CD4-positive, alpha-beta T cell (primary cell): ENCODE results near the gene ITPRIP. TPM values are rescaled to one million over a fixed set of nuclear protein-coding genes. Genes with fewer than 3 reads are reported as not detected.

Experiments used
- ATAC-seq: fragments of 200-7000 bp; cut with Tn5 transposase; one replicate; pipeline ENCODE4 v1.10.0; 2022; ENCODE audit warnings: mild to moderate bottlenecking; ENCODE audit not compliant: poor library complexity
- CTCF ChIA-PET: fragments of 350-600 bp; sonication (Branson Sonifier 250); formaldehyde crosslinking; loops from one replicate; lab custom pipeline; 2021; ENCODE audit warnings: antibody characterized with exemption, inconsistent platforms; lab: Charles Lee
- POLR2A ChIA-PET: fragments of 350-600 bp; sonication (Branson Sonifier 250); formaldehyde crosslinking; loops from one replicate; lab custom pipeline; 2021; ENCODE audit warnings: antibody characterized with exemption, inconsistent platforms; lab: Charles Lee
- DNase-seq, 14 experiments: peaks; one replicate each; pipeline ENCODE4 v3.0.0-alpha.2; 2013 to 2020; ENCODE audit warnings: mixed read lengths in 2 of 14
- H3K27ac ChIP-seq, 2 donors: one replicate each; pipeline versions ENCODE4 v1.5.1 to v1.7.0; 2013; ENCODE audit warnings: low read length in 2 of 2, low read depth in 1 of 2, mild to moderate bottlenecking in 1 of 2
- H3K27me3 ChIP-seq, 2 experiments: 1 replicate in 1 of 2; 2 replicates in 1 of 2; pipeline versions ENCODE4 v1.6.1 to v1.7.0; 2013; ENCODE audit warnings: low read length in 2 of 2, control low read depth in 1 of 2, mild to moderate bottlenecking in 1 of 2, moderate library complexity in 1 of 2; ENCODE audit not compliant: insufficient read depth in 2 of 2, control insufficient read depth in 1 of 2
- H3K36me3 ChIP-seq: one replicate; pipeline ENCODE4 v1.6.1; 2013; ENCODE audit warnings: low read length, control low read depth; ENCODE audit not compliant: insufficient read depth
- H3K4me1 ChIP-seq: one replicate; pipeline ENCODE4 v1.6.1; 2013; ENCODE audit warnings: low read length, control low read depth; ENCODE audit not compliant: insufficient read depth
- H3K4me3 ChIP-seq: one replicate; pipeline ENCODE4 v1.5.1; 2013; ENCODE audit warnings: mild to moderate bottlenecking, low read length, moderate library complexity
- H3K9me3 ChIP-seq, 2 experiments: 1 replicate in 1 of 2; 2 replicates in 1 of 2; pipeline versions ENCODE4 v1.6.1 to v1.7.0; 2013; ENCODE audit warnings: low read length in 2 of 2, mild to moderate bottlenecking in 2 of 2, control low read depth in 1 of 2, moderate library complexity in 1 of 2; ENCODE audit not compliant: control insufficient read depth in 1 of 2, insufficient read depth in 1 of 2
- H3K27ac Mint-ChIP-seq: one replicate; pipeline ENCODE4 v1.8.0; 2020; ENCODE audit warnings: mixed read lengths
- H3K27me3 Mint-ChIP-seq: one replicate; pipeline ENCODE4 v1.8.0; 2021; ENCODE audit warnings: mixed read lengths
- H3K36me3 Mint-ChIP-seq: one replicate; pipeline ENCODE4 v1.8.0; 2021; ENCODE audit warnings: low read depth, mixed read lengths
- H3K4me1 Mint-ChIP-seq: one replicate; pipeline ENCODE4 v1.8.0; 2021; ENCODE audit warnings: low read depth, mixed read lengths
- H3K4me3 Mint-ChIP-seq: one replicate; pipeline ENCODE4 v1.8.0; 2020; ENCODE audit warnings: mild to moderate bottlenecking, mixed read lengths
- H3K9me3 Mint-ChIP-seq: one replicate; pipeline ENCODE4 v1.8.0; 2020; ENCODE audit warnings: mixed read lengths
- CTCF ChIP-seq: fragments of 200-600 bp; IDR thresholded peaks from one replicate; pipeline ENCODE4 v1.8.0; 2022; ENCODE audit warnings: antibody characterized with exemption, mild to moderate bottlenecking
- intact Hi-C, 2 experiments: fragments of 100-400 bp; cut with DNase I in 1 of 2; cut with micrococcal nuclease in 1 of 2; formaldehyde crosslinking; loops; one replicate each; pipeline versions ENCODE4 v1.15.1 to v1.9.0; 2023 to 2025; cut with DNase I, micrococcal nuclease
- total RNA-seq, 174 experiments: library from RNA in 2 of 174; stranded (reverse) in 2 of 174; gene quantifications; one replicate each; pipeline ENCODE4 v1.2.3 and lab custom pipeline; 2021 to 2026

The ITPRIP gene
- total RNA-seq, 2 experiments from 2014 or later = 127 to 133 TPM

- intact Hi-C loops = no loop called here
- peaks cover 100% of the 10 kb centered on the region for H3K4me1 ChIP-seq
- Mint-ChIP-seq H3K4me1 (peaks cover 99% of the 10 kb centered on the region), H3K9me3 (no peaks in the 10 kb centered on the region), H3K36me3 (peaks cover 23% of the 10 kb centered on the region), H3K27ac (peak overlapping the region; percentile 88), H3K27me3 (no peaks in the 10 kb centered on the region), H3K4me3 (peak overlapping the region; percentile 61)
- CTCF ChIA-PET = no interaction called here
- no peak for DNase-seq
- peak overlapping the region; percentile 1 to 2 for H3K27ac ChIP-seq
- POLR2A ChIA-PET = interaction anchor here (1.4 to 6.1 kb wide), 2 partner anchors 11 to 13 kb away, joined by 3 to 38 read pairs; partner anchors contain the start of gene ITPRIP
- no peak overlapping the region for H3K4me3 ChIP-seq
- H3K27me3 ChIP-seq = no peaks in the 10 kb centered on the region
- no peaks in the 10 kb centered on the region for H3K36me3 ChIP-seq
- H3K9me3 ChIP-seq = no peaks in the 10 kb centered on the region
- no peak for ATAC-seq
- TF ChIP-seq CTCF = no peak
These were observed 12.5 kb downstream of the ITPRIP start for GRCh38 chr10:104325436-104326435.

- H3K36me3 Mint-ChIP-seq = peaks cover 21% of the 10 kb centered on the region
- ChIA-PET CTCF (no interaction called here), POLR2A (interaction anchor here (1.1 to 6.1 kb wide), 3 partner anchors 11 to 14 kb away, joined by 3 to 38 read pairs (median 3); partner anchors contain the start of gene ITPRIP)
- Histone ChIP-seq H3K27ac (no peak overlapping the region), H3K9me3 (no peaks in the 10 kb centered on the region), H3K4me1 (peaks cover 97% of the 10 kb centered on the region), H3K27me3 (no peaks in the 10 kb centered on the region), H3K36me3 (no peaks in the 10 kb centered on the region), H3K4me3 (no peak overlapping the region)
- H3K27me3 Mint-ChIP-seq = no peaks in the 10 kb centered on the region
- no peaks in the 10 kb centered on the region for H3K9me3 Mint-ChIP-seq
- no peak for TF ChIP-seq CTCF
- ATAC-seq (no peak), DNase-seq (no peak)
- H3K4me3 Mint-ChIP-seq = peak overlapping the region; percentile 42
- intact Hi-C loops = no loop called here
- H3K4me1 Mint-ChIP-seq = peaks cover 99% of the 10 kb centered on the region
- peak overlapping the region; percentile 88 for H3K27ac Mint-ChIP-seq
These were observed 13.3 kb downstream of the ITPRIP start for GRCh38 chr10:104324931-104325330.

GRCh38 chr10:104324221-104324686 is 14.0 kb downstream of the ITPRIP start:
- no peaks in the 10 kb centered on the region for H3K9me3 Mint-ChIP-seq
- Histone ChIP-seq H3K27ac (peak overlapping the region; percentile 29 to 79), H3K27me3 (no peaks in the 10 kb centered on the region), H3K4me1 (peaks cover 96% of the 10 kb centered on the region), H3K36me3 (no peaks in the 10 kb centered on the region), H3K4me3 (peak overlapping the region; percentile 12), H3K9me3 (no peaks in the 10 kb centered on the region)
- peak overlapping the region; percentile 74 for H3K4me3 Mint-ChIP-seq
- POLR2A ChIA-PET = interaction anchor here (1.0 to 6.1 kb wide), 5 partner anchors 10 to 18 kb away, joined by 3 to 38 read pairs (median 3); partner anchors contain the start of gene ITPRIP
- DNase-seq (peak in 3 of 14 experiments; percentile 34 to 69 (median 63)), ATAC-seq (no peak)
- no peak for TF ChIP-seq CTCF
- H3K27ac Mint-ChIP-seq = peak overlapping the region; percentile 88
- intact Hi-C loops = no loop called here
- CTCF ChIA-PET = interaction anchor here (1.2 to 3.0 kb wide), 2 partner anchors 13 to 33 kb away, joined by 3 to 9 read pairs; no protein-coding TSS in a partner anchor
- no peaks in the 10 kb centered on the region for H3K27me3 Mint-ChIP-seq
- peaks cover 99% of the 10 kb centered on the region for H3K4me1 Mint-ChIP-seq
- peaks cover 17% of the 10 kb centered on the region for H3K36me3 Mint-ChIP-seq
